BE2C (cell line): ENCODE data around the gene PIK3CD.

Experiments
- DNase-seq: peaks from one replicate; pipeline ENCODE4 v3.0.0-alpha.2; 2020
- H3K27me3 ChIP-seq: fragments of 250-450 bp; sonication (Bioruptor Pico); 2 replicates; pipeline ENCODE4 v1.5.1; 2020; ENCODE audit warnings: mild to moderate bottlenecking
- H3K36me3 ChIP-seq: fragments of 250-450 bp; sonication (Bioruptor Pico); 2 replicates; pipeline ENCODE4 v1.5.1; 2020; ENCODE audit warnings: mild to moderate bottlenecking
- H3K4me1 ChIP-seq: fragments of 250-450 bp; sonication (Bioruptor Pico); 2 replicates; pipeline ENCODE4 v1.5.1; 2020
- H3K4me3 ChIP-seq: 2 replicates; pipeline ENCODE4 v1.5.1; 2011; ENCODE audit warnings: low read depth, low read length
- H3K9me3 ChIP-seq: fragments of 250-450 bp; sonication (Bioruptor Pico); 2 replicates; pipeline ENCODE4 v1.5.1; 2020
- TF ChIP-seq, protein P1 (sequence below): IDR thresholded peaks from 2 replicates; pipeline ENCODE4 v1.5.1; 2012; ENCODE audit warnings: mild to moderate bottlenecking, low read depth, low read length

PIK3CD gene

DNA sequence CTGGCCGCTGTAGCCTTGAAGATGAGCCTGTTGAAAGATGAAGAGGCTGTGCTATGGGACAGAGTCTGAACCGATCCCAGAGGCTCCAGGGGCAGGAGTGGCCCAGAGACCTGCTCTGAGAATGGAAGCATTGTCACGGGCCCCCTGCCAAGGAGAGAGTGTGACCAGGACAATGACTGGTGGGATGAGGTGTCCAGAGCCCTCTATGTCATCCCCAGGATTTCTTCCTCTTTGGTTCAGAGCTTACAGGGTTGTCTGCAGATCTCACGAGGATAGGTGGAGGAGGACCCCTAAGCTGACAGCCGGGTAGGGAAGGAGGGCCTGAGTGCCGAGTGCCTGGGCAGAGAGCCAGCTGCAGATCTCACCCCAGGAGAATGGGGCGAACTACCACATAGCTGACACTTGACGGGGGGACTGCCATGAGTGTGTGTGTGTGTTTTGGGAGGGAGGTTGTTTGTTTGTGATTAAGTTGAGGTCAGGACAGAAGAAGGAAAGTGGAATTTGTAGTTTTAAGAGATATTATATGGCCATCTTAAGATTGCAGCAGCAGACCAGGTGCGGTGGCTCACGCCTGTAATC, 25.4 kb downstream of the PIK3CD start:
- TF ChIP-seq, protein P1, sequence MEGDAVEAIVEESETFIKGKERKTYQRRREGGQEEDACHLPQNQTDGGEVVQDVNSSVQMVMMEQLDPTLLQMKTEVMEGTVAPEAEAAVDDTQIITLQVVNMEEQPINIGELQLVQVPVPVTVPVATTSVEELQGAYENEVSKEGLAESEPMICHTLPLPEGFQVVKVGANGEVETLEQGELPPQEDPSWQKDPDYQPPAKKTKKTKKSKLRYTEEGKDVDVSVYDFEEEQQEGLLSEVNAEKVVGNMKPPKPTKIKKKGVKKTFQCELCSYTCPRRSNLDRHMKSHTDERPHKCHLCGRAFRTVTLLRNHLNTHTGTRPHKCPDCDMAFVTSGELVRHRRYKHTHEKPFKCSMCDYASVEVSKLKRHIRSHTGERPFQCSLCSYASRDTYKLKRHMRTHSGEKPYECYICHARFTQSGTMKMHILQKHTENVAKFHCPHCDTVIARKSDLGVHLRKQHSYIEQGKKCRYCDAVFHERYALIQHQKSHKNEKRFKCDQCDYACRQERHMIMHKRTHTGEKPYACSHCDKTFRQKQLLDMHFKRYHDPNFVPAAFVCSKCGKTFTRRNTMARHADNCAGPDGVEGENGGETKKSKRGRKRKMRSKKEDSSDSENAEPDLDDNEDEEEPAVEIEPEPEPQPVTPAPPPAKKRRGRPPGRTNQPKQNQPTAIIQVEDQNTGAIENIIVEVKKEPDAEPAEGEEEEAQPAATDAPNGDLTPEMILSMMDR = no peak
- DNase-seq = no peak
- no peaks in the 10 kb centered on the region for H3K9me3 ChIP-seq
- no peaks in the 10 kb centered on the region for H3K4me1 ChIP-seq
- H3K36me3 ChIP-seq = no peaks in the 10 kb centered on the region
- no peaks in the 10 kb centered on the region for H3K27me3 ChIP-seq
- H3K4me3 ChIP-seq = no peak overlapping the region

DNA sequence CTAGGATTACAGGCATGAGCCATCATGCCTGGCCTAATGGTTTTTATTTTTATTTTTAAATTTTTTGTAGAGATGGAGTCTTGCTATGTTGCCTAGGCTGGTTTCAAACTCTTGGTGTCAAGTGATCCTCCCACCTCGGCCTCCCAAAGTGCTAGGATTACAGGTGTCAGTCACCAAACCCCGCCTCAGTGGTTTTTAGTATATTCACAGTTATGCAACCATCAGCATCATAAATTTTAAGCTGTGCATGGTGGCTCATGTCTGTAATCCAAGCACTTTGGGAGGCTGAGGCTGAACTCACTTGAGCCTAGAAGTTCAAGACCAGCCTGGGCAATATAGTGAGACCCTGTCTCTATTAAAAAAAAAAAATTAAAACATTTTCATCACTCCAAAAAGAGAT, 28.6 kb downstream of the PIK3CD start:
- no peaks in the 10 kb centered on the region for H3K36me3 ChIP-seq

DNA sequence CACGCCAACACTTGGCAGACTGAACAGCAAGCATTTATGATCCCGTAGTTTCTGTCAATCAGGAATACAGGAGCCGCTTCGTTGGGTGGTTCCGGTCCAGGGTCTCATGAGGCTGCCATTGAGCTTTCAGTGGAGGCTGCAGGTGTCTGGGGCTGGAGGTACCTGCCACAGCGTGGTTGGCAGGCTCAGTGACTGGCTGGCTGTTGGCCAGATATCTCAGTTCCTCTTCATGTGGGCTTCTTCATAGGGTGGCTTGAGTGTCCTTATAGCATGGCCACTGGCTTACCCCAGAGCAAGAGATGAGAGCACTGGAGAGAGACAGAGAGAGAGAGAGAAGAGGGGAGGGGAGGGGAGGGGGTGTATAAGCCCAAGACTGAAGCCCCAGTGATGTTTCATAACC, 29.3 kb downstream of the PIK3CD start:
- Histone ChIP-seq H3K9me3 (no peaks in the 10 kb centered on the region), H3K27me3 (no peaks in the 10 kb centered on the region), H3K4me3 (no peak overlapping the region), H3K4me1 (no peaks in the 10 kb centered on the region), H3K36me3 (no peaks in the 10 kb centered on the region)
- DNase-seq = no peak
- TF ChIP-seq, protein P1 = no peak

More for the DNA sequence above, 28.6 kb downstream of the PIK3CD start:
- no peaks in the 10 kb centered on the region for H3K9me3 ChIP-seq
- H3K4me3 ChIP-seq = no peak overlapping the region
- no peaks in the 10 kb centered on the region for H3K4me1 ChIP-seq
- no peak for DNase-seq
- H3K27me3 ChIP-seq = no peaks in the 10 kb centered on the region
- TF ChIP-seq, protein P1 = no peak

DNA sequence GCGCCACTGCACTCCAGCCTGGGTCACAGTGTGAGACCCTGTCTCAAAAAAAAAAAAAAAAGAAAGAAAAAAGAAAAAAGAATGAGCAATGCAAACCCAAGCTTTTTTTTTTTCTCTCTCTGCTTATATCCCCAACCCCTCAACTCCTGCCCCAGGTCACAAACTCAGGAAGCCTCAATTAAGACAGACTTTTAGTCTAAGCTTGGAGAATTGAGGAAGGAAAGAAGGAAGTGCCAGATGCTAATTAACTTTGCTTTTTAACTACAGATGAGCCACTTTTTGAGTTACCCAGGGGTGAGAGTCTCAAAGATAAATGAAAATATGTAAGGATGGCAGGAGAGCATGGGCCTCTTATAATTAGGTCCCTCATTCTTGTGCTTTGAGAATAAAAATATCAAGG, 33.3 kb downstream of the PIK3CD start:
- Histone ChIP-seq H3K27me3 (peaks cover 14% of the 10 kb centered on the region), H3K4me3 (no peak overlapping the region), H3K9me3 (no peaks in the 10 kb centered on the region), H3K4me1 (no peaks in the 10 kb centered on the region), H3K36me3 (no peaks in the 10 kb centered on the region)
- DNase-seq = no peak
- TF ChIP-seq, protein P1 = no peak

DNA sequence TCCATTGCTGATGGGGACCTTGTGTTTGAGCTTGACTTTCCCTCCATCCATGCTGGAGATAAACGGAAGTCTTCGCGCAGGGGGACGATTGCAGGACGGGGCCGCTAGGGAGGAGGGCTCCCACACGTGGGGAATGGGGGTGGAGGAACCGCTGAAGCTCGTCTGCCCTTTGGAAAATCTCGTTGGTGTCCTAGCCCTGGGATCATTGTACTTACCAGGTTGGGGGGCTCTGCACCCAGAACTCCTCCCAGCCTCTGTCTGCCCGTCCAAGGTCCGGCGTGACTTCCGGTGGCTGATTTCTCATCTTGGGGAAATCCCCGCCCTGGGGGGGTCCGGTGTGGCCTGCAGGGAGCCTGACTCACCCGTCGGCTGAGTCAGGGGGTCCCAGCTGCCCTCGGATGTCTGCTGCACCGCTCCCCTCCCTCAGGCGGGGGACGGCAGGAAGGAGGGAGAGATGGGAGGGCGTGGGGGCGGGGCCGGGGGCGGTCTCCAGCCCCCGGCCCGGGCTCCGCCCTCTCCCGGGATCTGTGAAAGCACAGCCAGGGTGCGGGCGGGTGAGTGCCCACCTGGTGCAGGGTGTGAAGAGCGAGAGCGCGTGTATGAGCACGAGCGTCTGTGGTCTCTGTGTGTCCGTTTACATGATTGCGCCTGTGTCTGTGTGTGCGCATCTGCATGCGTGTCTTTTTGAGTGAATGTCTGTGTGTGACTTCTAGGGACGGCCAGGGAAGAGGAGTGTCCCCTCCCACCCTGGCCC, 35.8 kb downstream of the PIK3CD start:
- no peaks in the 10 kb centered on the region for H3K36me3 ChIP-seq
- TF ChIP-seq, protein P1 = no peak
- peak; percentile 56 for DNase-seq
- H3K4me1 ChIP-seq = no peaks in the 10 kb centered on the region
- peak overlapping the region; percentile 61 for H3K4me3 ChIP-seq
- H3K9me3 ChIP-seq = no peaks in the 10 kb centered on the region
- H3K27me3 ChIP-seq = peaks cover 28% of the 10 kb centered on the region
